ENCODE data around the gene C1QTNF3. TPM values are rescaled to one million over a fixed set of nuclear protein-coding genes. Genes with fewer than 3 reads are reported as not detected.

The C1QTNF3 gene
- total RNA-seq, 1 donor from 2014 or later: 0.40 TPM

DNA sequence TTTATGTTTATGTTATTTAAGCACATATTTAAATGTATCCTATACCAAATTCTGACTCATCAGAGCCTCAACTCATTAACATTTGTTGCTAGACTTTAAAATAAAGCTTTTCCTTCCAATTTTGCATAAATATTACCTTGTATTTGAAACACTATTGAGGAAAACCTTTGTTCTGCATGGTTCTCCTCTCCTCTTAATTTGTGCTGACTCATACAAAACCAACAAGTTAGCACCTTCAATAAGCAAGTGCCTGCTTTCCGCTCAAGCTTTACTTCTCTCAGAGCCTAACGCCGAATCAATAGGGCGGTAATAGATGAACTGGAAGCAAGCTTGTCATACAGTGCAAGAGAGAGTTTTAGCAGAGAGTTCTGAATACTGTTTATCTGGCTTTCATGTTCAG lies 43.0 kb downstream of the C1QTNF3 start:
- no peak for DNase-seq (ENCODE audit: low read depth in 2 of 2)

DNA sequence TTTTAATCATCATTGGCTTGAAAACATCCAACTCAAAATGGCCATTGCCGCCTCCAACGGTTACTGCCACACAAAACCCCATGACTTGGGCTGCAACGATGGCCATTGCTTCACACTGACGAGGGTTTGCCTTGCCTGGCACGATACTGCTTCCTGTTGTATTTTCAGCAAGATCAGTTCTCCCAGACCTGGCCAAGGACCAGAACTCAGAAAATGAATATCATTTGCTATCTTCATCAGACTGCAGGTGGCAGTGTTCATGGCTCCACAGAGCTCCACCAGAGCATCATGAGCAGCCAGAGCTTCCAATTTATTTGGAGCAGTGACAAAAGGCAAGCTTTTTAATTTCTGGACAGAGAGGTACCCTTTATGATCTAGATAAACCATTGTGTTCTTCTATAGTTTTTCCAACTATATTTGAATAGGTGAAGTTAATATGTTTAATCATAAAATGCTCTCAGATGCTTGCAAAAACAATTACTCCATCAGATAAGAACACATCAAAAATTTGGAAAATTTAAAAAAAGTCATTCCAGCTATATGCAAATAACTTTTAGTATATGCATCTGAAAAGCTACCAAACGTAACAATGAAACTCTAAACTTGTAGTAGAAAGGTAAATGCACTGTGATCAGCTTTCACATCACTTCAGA lies 45.6 kb downstream of the C1QTNF3 start:
- DNase-seq (ENCODE audit: low read depth in 2 of 2): peak; percentile 82 to 87

DNA sequence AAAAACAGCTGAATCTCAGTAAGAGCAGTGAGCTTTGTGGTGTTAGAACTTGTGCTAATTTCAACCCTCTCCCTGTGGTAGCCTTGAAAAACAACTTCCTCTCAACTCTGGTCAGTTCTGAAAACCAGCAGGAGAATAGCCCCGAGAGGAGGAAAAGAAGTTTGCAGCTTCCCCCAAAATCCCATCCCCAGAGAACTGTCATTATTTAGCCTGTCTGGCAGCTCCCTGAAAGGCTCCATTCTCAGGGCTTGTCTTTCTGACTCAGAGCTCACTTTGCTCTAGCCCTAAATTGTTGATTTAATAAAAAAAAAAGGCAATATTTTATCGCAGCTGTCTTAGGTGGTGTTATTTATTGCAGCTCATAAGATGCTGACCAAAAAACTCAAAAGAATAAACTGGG lies 47.1 kb downstream of the C1QTNF3 start:
- DNase-seq (ENCODE audit: low read depth in 2 of 2): no peak

DNA sequence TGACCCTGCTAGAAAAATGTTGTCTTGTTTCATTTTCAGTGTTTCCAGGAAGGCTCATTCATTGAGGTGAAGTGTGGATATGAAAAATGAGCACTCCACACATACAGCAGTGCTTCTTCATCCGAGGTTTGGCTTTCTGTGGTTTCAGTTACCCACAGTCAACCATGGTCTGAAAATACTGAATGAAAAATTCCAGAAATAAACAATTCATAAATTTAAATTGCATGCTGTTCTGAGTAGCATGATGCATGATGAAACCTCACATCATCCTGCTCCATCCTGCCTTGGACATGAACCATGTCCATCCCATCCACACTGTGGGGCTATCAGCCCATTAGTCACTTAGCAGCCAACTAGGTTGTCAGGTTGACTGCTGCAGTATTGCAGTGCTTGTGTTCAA lies 48.2 kb downstream of the C1QTNF3 start:
- no peak for DNase-seq (ENCODE audit: low read depth in 2 of 2)

DNA sequence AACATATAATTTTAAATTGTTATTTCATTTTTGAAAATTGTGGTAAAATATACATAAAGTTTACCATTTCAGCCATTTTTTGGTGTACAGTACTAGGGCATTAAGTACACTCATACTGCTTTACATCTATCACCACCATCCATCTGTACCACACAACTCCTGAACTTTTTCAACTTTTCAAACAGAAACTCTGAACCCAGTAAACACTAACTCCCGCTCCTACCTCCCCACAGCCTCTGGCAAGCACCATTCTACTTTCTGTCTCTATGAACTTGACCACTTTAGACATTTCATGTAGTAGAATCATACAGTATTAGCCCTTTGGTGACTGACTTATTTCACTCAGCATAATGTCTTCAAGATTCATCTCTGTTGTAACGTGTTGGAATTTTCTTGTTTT lies 50.1 kb downstream of the C1QTNF3 start:
- DNase-seq (ENCODE audit: low read depth in 2 of 2): no peak

DNA sequence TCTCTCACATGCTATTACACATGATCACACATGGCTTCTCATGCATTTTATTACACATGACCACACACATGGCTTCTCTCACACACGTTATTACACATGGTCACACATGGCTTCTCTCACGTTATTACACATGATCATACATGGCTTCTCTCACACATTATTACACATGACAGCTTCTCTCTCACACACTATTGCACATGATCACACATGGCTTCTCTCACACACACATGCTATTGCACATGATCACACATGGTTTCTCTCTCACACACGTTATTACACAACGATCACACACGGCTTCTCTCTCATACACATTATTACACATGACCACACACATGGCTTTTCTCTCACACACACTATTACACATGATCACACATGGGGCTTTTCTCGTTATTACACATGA lies 57.6 kb downstream of the C1QTNF3 start:
- DNase-seq (ENCODE audit: low read depth in 2 of 2): no peak

DNA sequence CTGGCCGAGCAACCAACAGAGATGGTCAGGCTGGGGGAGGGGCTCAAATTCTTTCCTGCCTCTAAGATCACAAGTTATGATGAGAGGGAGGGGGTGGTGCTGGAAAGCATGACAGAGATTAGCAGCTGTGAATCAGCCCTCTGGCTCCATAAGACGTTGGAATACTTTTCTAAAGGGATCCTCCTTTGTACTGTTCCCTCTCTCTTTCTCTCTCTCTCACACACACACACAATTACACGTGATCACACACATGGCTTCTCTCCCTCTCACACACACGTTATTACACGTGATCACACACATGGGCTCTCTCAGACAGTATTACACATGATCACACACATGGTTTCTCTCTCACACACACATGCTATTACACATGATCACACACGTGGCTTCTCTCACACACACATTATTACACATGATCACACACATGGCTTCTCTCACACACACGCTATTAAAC lies 58.3 kb downstream of the C1QTNF3 start, which contains the start of gene SLC45A2:
TSS of gene SLC45A2 (minus strand) at position 23 of the 454 bp plus-strand sequence. CDS start 110 bp downstream, outside the sequence.
- DNase-seq (ENCODE audit: low read depth in 2 of 2): no peak

DNA sequence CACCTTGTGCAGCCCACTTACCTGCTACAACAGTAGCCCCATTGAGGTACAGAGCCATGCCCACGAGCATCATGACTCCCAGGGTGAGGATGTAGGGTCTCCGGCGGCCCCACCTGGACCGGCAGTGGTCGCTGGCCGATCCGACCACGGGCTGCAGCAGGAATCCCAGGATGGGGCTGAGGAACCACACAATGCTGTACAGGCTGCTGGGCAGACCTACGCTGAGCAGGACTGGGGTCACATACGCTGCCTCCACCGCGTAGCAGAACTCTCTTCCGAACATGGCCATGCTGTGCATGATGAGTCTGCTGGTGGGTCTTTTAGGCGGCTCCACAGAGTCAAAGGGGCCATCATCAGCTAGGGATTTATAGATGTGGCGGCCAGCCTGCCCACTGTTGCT lies 58.8 kb downstream of the C1QTNF3 start:
- no peak for DNase-seq (ENCODE audit: low read depth in 2 of 2)

DNA sequence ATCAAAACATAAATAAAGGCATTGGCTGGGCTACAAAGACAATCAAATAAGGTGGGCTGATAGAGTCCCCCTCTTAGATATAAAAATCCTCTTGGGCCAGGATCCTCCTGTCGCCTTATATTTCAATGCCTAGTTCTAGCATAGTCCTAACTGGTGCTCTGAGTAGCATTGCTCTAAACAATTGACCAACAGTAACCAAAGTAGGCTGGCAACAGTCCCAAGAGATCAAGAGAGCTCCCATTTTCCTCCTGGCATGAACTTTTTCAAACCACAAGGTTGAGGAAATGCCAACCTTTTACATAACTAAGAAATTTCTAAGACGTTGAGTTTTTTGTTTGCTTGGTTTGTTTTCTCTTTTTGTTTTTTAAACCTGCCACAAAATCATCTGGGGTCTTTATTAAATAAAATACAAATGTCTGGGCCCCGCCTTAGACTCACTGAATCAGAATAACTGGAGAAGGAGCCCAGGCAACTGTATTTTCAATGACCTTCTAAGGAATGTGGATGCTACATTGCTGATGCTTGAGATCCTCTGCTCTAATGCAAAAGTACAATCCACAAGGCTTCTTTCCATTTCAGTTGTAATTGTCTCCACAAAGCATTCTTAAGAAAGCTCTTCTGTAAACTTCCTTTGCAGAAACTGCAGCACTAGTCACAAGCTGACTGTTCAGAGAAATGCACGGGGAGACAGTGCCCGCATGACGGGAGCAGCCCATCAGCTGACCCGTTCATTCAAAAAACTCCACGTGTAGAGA lies 61.4 kb downstream of the C1QTNF3 start:
- no peak for DNase-seq (ENCODE audit: low read depth in 2 of 2)

DNA sequence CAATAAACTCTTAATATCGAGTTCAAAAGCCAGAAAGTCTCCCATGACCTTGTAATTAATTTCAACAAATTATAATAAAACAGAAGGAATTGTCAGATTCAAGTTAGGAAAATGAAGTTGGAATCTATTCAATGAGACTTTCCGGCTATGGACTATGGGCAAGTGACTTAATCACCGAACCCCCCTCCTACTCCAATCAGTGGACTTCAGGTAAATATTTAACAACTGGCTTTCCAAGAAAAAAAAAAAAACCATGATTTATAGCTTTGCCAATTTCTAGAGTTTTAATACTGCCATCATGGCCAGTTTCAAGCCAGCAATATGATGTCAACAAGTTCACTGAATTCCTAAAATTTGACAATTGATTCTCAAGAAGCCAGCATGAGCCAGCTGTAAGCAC lies 63.0 kb downstream of the C1QTNF3 start:
- DNase-seq (ENCODE audit: low read depth in 2 of 2): no peak

DNA sequence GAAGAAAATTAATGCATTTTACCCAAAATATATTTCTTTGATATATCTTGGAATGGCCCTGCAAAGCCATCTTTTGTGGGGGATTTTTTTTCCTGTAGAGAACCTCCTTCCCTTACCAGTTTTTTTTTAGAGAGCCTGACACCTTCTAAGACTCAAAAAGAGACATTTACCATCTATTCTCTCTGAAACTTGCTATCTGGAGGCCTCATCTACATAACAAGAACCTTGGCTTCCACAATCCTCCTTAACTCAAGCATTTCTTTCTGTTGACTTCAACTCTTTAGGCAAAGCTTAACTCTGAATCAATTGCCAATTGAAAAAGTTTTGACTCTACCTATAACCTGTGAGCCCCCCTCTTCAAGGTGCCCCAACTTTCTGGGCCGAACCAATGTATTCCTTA lies 64.7 kb downstream of the C1QTNF3 start:
- DNase-seq (ENCODE audit: low read depth in 2 of 2): no peak

DNA sequence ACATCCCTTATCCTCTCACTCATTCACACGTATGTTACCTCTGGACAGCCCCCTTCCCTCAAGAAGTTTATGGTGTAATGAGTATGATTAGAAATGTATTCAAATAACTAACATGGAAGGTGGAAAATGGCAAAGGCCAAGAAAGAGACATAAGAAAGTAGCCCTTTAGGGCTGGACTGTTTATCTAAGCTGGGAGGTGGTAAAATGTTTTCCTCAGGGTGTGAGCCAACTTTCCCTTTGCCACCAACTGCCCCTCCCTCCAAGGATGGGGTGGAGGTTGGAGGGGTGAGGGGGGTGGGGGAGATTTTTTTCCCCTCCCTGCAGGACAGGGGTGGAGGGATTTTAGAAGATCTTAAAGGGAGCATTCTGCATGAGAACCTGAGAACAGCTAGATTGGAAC lies 66.7 kb downstream of the C1QTNF3 start:
- DNase-seq (ENCODE audit: low read depth in 2 of 2): no peak

DNA sequence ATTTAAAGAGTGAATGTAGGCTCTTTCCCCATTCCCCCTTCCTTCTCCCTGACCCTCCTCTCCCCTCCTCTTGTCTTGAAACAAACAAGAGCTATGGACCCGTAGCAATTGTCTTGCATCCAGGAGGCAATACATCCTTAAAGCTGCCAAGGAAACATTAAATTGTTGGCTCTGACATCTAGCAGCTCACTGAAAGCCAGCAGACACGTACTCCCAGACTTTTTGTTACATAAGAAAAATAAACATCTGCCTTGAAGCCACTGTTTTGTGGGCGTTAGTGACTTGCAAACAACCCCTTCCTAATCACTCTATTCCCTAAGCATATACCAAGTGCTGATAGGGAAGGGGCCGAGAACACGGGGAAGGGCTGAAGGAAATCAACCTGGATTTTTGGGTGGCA lies 67.2 kb downstream of the C1QTNF3 start:
- DNase-seq (ENCODE audit: low read depth in 2 of 2): no peak

DNA sequence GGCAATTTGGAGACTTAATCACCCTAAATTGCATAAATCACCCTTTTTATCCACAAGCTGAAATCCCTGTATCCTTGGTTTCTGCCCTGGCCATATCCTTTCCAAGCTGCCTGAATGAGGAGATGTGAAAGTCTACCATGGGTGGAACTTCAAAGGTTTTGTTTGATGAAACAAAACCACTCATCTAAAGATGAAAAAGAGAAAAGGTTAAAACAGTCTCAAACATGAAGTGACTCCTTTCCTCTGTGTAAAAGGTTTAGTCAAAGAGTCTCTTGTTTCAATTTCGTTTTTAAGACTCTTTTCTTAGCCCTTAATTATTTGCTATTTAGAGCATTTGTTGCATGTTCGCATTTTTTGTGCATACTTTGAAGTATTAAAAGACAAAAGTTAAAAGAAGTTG lies 69.7 kb downstream of the C1QTNF3 start:
- no peak for DNase-seq (ENCODE audit: low read depth in 2 of 2)

DNA sequence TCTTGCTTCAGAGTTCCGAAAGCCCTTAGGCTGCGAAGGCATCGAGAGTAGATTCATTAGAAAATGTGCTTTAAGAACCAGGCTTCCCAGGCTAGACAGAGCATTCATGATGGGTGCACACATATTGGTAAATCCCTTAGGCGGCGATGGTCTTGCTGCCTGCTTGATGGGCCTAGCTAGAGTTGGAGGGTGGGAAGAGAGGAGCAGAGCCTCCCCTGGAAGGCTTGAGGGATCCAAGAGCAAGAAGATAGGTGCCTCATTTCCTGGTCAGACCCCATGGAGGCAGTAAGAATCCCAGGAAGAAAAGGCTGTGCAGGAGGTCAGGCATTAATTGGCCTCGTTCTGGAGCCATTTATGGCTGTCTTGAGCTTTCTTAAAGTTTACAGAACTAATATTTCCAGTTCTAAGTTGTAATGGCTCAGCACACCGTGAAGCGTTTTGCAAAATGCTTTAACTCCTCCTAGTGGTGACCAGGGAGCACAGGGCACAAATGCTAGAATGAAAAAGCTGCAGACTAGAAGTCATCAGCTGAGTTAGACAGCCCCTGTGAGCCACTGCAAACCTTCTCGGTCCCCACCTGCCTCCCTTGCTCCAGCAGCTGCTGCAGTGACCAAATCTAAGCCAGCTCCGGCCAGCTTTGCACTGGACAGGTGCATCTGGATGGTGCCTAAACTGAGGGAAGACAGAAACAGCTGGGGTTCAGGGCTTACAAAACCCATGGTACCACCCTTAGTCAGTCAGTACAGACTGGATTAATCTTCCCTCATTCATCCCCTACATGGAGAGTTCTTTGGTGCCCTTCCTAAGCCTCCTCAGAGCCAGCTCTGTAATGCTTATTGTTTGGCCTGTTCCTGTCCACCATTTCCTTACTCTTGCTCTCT lies 73.2 kb downstream of the C1QTNF3 start:
- DNase-seq (ENCODE audit: low read depth in 2 of 2): peak; percentile 60 to 65

DNA sequence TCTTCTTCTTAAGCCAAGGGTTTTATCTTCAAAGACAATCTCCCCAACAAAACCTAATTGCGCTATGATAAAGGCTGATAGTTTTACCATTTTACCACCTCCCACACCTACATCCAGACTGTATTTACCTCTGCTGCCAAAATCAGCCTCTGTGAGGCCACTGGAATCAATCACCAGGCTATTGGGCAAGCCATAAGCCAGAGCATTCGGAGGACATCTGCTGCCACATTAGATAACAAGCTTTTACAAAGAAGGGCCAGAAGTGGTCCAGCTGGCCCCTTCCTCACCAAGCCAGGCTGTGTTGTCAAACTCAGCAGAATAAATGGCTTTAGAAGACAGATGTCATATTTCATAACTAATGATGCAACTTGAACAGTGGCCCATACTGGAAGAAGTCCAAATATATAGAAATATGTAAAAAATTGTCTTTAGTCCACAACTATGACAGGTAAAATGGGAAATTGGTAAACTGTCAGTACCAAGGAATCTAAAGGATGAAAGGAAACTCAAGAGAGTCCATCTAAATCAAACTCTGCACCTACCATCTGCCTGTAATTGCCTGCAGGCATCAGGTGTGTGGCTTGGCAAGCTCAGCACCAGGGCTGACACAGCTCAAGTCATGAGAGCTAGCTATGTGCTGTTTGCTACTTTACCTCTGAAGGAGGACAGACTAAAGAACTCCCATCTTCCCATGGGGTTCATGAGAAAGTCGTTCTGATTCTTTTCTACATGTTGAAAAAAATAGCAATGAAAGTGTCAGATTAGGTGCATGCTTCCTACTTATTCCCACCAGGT lies 74.6 kb downstream of the C1QTNF3 start:
- no peak for DNase-seq (ENCODE audit: low read depth in 2 of 2)

Other genes with a start within 250 kb of the C1QTNF3 start
- gene ADAMTS12, start 151.2 kb downstream of the C1QTNF3 start, total RNA-seq: 0.65 and 3.2 TPM in 2 replicates
- gene RXFP3, start 106.8 kb downstream of the C1QTNF3 start, total RNA-seq: not detected in 2 replicates
- under 0.01 TPM in 1 of 2 replicates, not detected in the other for gene SLC45A2, start 58.5 kb downstream of the C1QTNF3 start, total RNA-seq
- 6.3 and 6.8 TPM in 2 replicates for gene AMACR, start 35.2 kb downstream of the C1QTNF3 start, total RNA-seq